ENCODE measurements around the gene ZSCAN16.
A peak's percentile ranks its signal among the peaks of the same experiment; 100 is the strongest.
"Not testable (repeated sequence)": the region's sequence is repeated elsewhere in the genome, so short reads cannot be mapped to it uniquely, and the experiment has no call there.

Gene ZSCAN16

DNA sequence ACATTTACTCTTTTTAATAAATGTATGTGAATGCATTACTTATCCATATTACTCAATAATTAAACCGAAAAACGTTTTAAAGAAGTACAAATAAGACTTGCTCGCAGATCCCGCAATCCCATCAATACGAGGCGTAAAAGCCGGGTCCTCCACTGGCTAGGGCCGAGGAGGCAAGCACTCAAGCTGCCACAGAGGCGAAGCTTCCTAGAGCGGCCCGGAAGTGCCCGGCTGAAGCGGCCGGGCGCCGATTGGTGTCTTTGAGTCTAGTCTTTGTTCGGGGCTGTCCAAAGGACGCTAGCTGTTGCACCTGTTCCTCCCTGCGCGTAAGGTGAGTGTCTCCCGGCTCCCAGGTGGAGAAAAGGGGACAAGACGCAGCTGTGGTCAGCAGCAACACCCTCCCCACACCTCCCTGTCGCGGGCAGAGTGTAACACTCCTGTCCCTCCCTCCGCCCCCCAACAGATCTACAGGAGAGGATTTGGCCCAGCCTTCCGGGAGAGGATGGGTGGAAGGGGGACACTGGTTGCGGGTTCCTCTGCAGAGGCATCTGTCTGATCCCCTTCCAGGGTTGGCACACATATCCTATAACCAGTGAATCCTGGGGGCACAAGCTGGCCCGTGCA lies at the start of gene ZSCAN16:
TSS of gene ZSCAN16 (plus strand) at position 260 of the 621 bp plus-strand sequence. CDS start 835 bp downstream, outside the sequence.
- DNase-seq (ENCODE audit: low read depth in 2 of 2): peak in 1 of 2 donors; percentile 62

DNA sequence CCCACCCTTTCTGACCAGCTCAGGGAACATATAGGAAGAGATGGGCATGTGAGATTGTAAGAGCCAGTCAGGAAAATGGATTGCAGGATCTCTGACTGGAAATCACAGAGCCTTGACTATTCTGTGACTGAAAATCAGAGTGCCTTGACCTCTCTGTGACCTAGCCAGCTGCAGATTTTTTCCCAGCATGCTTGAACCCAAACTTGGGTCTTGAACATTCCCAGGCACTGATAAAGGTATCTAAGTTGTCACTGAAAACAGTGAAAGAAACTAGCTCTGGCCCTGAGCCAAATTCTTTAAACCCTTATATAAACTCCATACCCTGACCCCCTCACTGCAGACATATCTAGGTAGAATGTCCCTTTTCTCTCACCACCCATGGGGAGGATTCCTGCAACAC lies 46.4 kb upstream of the ZSCAN16 start:
- no peak for DNase-seq (ENCODE audit: low read depth in 2 of 2)

DNA sequence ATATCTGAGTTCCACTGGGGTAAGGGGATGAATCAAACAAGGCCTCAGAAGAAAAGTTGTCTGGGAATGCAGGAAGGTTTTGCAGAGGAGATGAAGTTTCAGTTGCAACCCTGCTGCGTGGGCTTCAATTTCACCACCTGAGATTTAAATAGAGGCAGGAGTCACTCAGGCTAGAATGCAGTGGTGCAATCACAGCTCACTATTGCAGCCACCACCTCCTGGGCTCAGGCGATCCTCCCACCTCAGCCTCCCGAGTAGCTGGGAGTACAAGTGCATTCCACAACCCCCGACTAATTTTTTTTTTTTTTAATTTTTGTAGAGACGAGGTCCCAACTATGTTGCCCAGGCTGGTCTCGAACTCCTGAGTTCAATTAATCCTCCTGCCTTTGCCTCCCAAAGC lies 45.6 kb upstream of the ZSCAN16 start:
- no peak for DNase-seq (ENCODE audit: low read depth in 2 of 2)

DNA sequence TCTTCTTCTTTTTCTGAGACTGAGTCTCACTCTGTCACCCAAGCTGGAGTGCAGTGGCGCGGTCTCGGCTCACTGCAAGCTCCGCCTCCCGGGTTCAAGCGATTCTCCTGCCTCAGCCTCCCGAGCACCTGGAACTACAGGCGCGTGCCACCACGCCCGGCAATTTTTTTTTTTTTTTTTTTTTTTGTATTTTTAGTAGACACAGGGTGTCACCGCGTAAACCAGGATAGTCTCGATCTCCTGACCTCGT lies 44.1 kb upstream of the ZSCAN16 start, which contains the start of gene ZNF165:
TSS of gene ZNF165 (plus strand) at position 188 of the 250 bp plus-strand sequence. CDS start 4,913 bp downstream, outside the sequence.
- not testable (repeated sequence) for DNase-seq (ENCODE audit: low read depth in 2 of 2)

DNA sequence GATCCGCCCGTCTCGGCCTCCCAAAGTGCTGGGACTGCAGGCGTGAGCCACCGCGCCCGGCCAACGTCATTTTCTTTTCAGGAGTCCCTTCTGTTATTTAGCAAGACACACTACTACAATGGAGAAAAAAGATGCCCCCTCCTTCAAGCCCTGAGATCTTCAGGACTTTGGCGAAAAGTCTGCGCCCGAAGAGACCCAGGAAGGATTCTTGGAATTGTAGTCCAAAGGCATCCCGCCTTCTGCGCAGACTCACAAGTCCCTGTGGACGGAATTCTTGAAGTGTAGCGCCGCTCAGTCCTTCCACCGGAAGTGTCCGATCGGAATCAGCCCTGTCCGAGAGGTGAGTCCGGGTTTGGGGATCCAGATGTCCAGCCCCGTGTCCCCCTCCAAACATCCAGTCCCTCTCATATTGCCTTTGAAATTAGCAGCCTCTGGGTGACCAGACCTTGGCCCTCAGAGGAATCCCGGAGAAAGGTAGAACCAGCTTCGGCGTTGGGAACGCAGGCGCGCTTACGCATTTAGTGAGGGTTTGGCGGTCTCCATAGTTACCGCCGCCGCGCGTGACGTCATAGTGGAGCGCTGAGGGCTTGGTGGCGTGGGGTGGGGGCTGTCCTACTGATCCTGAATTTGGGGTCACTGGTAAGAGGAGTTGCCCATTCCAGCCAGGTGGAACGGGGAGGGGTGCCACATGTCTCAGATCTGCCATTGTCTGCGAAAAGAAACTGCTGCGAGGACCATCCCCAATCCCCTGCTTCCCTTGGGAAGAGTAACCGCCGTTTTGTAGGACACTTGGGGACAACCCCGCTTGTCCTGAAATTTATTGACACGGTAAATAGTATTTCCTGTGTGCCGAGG lies 43.6 kb upstream of the ZSCAN16 start:
- DNase-seq (ENCODE audit: low read depth in 2 of 2): peak; percentile 73 to 78

DNA sequence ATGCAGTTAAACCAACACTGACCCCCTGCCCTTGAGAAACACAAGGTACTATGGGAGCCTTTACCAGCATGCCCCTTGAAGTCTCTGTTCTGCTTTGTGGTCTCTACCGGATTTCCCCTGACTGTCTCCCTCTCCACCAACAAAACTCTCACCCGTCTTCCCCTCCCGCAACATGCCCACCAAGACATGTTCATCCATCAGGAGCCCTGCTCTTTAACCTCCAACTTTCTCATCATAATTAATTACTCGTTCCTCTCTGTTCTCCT lies 43.0 kb upstream of the ZSCAN16 start:
- DNase-seq (ENCODE audit: low read depth in 2 of 2): no peak

DNA sequence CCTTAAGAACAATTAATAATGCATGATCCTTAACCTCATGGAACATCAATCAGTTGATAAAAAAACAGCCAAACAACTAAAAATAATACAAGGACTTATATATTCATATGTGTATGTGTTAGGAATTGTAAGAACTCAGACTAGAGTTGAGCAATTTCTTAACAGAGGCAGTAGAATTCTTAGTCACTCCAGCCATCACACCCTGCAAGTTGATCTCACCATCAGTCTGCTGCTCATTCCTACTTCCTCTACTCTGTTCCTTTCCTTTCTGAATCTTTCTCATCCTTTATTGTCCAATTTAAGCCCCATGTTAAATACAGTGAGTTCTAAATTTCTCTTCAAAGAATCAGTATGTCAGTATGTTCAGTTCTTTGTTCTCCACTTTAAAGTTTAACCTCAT lies 41.5 kb upstream of the ZSCAN16 start:
- no peak for DNase-seq (ENCODE audit: low read depth in 2 of 2)

DNA sequence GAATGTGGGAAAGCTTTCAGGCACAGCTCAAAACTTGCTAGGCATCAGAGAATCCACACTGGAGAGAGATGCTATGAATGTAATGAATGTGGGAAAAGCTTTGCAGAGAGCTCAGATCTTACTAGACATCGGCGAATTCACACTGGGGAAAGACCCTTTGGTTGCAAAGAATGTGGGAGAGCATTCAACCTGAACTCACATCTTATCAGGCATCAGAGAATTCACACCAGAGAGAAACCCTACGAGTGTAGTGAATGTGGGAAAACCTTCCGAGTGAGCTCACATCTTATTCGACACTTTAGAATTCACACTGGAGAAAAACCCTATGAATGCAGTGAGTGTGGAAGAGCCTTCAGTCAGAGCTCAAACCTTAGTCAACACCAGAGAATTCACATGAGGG lies 35.4 kb upstream of the ZSCAN16 start:
- DNase-seq (ENCODE audit: low read depth in 2 of 2): no peak

DNA sequence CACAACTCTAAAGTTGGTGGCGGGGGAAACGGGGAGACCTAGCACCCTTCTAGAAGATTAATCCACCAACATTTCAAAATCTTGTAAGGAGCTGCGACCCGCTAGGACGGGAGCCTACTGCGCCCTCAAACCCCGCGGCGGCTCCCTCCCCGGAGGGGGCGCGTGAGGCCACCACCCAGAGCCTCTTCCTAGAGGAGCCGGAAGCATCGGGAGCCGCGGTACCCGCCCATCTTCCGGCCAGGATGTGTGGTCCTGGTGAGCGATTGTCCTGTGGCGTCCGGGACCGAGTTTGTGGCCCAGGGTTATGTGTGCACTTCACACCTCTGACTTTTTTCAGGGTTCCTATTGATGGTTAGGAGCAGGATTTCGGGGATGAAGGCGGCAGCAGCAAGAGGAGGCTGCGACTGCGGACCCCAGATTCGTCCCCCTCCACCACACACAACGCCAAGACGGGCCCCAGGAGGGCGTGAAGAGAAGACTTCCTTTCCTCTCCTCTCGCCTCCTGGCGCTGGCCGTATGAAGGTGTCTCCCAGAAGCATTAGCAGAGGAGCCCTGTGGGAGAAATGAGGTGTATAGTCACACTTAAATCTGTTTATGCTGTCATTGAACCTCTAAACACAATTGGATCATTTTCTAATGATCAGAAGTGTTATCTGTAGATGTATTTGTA lies 33.4 kb upstream of the ZSCAN16 start:
- no peak for DNase-seq (ENCODE audit: low read depth in 2 of 2)

DNA sequence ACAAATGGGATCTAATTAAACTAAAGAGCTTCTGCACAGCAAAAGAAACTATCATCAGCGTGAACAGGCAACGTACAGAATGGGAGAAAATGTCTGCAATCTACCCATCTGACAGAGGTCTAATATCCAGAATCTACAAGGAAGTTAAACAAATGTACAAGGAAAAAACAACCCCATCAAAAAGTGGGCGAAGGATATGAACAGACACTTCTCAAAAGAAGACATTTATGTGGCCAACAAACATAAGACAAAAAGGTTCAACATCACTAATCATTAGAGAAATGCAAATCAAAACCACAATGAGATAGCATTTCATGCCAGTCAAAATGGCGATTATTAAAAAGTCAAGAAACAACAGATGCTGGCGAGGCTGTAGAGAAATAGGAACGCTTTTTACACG lies 22.2 kb upstream of the ZSCAN16 start:
- not testable (repeated sequence) for DNase-seq (ENCODE audit: low read depth in 2 of 2)

DNA sequence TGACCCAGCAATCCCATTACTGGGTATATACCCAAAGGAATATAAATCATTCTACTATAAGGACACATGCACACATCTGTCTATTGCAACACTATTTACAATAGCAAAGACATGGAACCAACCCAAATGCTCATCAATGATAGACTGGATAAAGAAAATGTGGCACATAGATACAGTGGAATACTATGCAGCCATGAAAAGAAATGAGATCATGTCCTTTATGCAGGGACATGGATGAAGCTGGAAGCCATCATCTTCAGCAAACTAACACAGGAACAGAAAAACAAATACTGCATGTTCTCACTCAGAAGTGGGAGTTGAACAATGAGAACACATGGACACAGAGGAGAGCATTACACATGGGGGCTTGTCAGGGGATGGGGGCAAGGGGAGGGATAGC lies 21.7 kb upstream of the ZSCAN16 start:
- not testable (repeated sequence) for DNase-seq (ENCODE audit: low read depth in 2 of 2)

DNA sequence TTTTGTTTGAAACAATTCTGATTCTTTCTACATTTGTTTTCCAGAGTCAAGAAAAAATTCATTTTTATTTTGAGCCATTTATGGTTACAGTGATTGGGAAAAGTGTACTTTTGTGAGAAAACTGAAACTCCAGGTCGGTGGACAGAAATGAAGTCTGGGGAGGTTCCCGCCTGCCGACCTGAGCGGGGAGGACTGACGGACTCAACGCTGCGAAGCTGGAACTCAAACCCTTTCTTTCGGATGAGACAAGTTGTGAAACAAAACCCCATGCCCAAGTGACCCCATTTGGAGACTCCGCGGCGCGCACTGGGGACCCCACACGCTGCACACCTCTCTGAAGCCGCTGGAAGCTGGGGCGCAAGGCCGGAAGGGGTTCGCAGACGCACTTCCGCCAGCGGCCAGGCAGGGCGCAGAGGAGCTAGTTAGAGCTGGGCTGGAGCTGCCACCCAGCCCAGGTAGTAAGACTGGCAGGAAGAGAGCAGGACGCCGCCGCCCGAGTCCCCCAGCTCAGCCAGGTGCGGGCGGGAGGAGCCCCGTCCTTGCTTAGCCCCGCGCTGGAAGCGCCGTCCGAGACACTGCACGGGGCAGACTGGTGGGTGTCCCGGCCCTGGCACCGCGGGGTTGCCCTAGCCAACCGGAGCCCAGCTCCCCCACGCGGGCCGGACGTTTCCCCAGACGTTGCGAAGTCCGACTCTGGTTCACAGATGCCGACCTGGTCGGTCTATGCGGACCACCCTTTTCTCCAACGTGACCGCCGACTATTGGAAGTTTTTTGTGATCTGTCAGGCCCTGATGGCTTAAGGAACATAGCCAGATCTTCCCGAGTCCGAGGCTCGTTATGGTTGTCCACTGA lies 19.8 kb upstream of the ZSCAN16 start:
- peak; percentile 53 to 71 for DNase-seq (ENCODE audit: low read depth in 2 of 2)

DNA sequence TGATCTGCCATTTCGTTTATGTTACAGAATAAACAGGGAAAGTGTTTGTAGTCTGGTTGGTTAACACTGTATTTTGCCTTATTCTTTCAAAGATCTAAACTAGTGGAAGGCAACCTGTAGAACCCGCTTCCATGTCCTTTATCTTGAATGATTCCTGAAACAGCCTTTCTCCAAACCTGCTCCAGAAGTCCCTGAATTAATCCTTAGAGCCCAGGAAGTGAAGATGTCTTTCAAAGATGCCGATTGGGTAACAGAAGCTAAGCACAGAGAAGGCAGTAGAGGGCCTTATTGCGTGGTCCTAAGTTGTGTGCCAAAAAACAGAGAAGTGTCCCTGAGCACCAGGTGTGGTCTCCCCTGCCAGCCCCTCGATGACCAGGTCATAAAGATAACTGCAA lies 19.2 kb upstream of the ZSCAN16 start:
- DNase-seq (ENCODE audit: low read depth in 2 of 2): no peak

DNA sequence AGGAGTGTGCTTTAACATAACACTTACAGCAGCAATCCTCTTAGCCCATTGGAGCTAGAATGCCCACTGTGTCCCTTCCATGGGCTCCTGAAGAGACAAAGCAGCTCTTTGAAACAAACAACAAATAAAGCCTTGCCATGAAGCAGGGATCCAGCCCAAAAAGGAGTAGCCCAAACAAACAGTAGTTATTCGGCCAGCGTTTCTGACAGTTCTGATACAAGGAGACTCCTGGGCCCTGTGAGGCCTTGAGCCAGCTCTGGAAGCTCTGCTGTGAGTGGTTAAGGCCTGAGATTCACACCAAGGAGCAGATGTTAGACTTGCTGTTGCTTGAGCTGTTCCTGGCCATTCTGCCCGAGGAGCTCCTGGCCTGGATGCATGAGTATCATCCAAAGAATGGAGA lies 16.9 kb upstream of the ZSCAN16 start:
- DNase-seq (ENCODE audit: low read depth in 2 of 2): no peak

DNA sequence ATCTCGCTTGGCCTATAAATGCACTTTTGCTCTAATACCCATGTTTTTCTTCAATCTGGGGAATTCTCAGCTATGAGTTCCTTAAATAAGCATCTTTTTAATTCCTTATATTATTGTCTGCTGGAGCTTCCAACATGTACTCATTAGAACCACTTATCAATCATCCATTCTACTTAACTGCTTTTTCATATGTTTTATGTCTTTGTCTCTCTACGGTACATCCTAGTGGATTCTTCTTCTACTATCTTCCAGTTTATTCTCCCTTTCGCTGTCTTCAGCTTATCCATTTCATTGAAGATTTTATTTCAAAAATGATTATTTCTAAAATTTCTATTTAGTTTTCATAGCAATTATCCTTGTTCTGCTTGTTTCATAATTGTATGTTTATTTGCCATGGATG lies 12.4 kb upstream of the ZSCAN16 start:
- no peak for DNase-seq (ENCODE audit: low read depth in 2 of 2)

DNA sequence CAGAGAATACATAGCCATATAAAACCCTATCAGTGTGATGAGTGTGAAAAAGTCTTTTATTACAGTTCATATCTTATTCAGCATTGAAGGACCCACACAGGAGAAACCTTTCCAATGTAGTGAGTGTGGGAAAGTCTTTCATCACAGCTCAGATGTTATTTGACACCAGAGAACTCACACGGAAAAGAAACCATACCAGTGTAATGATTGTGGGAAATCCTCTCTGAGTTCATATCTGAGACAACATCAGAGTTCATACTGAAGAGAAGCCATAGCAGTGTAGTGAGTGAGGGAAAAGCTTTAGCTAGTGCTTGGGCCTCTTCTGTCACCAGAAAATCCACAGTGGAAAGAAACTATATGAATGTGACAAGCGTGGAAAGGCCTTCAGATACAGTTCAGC lies 8.6 kb upstream of the ZSCAN16 start:
- no peak for DNase-seq (ENCODE audit: low read depth in 2 of 2)

DNA sequence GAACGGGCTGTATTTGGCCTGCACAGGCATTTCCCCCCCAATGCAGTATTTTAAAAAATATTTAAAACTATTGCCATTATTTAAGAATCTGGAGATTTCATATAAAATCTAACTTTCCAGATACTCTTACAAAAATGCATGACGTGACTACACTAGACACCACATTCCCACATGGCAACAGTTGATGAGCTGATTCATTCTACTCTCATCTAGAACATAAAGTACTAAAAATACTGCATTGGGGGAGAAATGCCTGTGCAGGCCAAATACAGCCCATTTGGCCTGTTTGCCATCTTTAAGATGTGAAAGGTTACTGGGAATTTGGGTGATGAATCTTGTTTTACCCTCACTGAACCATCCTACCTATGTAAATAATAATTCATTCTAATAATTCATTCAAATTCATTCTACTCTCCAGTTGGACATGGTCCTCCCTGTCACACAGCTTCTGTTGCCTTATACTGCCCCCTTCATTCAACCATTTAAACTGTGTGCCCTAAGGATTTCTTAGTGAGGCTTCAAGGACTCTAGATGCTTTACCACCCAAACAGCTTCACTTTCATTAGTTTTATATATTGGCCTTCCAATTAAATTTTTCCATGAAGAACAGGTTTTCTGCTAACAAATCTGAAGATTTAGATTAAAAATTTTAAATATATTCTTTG lies 6.9 kb upstream of the ZSCAN16 start:
- DNase-seq (ENCODE audit: low read depth in 2 of 2): no peak

DNA sequence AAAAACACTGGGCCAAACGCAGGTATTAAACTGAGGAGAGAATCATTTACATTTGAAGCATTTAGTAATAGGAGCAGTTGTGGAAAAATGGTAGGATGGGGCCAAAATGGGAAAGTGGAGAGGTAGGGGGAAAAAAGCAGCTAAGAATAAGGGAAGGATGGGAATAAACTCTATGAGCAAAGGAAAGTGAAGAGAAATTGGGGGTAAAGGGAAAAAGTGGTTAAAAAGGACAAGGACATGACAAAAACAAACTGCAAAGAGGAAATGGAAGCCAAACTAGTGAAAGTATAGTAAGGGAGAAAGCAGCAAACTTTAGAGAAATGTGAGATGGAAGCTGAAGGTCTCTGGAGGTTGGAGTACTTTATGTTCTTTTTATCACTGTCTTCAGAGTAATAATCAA lies 6.2 kb upstream of the ZSCAN16 start:
- DNase-seq (ENCODE audit: low read depth in 2 of 2): no peak

DNA sequence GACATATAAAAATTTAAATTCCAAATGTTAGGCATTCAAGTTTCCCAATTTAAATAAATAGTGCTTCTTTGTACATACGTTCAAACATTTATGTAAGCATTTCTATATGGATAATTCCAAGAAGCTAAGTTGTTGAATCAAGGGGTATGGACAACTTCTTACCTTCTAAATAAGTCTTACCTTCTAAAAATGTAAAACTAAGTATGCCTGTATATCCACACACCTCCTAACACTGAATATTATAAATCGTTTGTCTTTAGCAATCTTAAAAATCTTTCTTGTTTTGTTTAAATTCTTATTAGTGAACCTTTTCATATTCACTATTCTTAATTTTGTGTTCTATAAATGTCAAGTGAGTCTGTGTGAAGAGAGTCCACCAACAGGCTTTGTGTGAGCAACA lies 2.5 kb upstream of the ZSCAN16 start:
- DNase-seq (ENCODE audit: low read depth in 2 of 2): no peak

DNA sequence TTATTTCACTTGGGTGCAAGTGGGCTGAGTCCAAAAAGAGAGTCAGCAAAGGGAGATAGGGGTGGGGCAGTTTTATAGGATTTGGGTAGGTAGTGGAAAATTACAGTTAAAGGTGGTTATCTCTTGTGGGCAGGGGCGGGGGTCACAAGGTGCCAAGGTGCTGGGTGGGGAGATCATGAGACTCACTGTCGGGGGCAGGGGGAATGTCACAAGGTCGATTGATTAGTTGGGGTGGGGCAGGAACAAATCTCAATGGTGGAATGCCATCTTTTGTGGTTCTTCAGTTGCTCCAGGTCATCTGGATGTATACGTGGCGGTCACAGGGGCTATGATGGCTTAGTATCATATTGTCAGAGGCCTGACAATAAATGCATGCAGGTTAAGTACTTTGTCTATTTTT lies 2.1 kb upstream of the ZSCAN16 start:
- not testable (repeated sequence) for DNase-seq (ENCODE audit: low read depth in 2 of 2)

DNA sequence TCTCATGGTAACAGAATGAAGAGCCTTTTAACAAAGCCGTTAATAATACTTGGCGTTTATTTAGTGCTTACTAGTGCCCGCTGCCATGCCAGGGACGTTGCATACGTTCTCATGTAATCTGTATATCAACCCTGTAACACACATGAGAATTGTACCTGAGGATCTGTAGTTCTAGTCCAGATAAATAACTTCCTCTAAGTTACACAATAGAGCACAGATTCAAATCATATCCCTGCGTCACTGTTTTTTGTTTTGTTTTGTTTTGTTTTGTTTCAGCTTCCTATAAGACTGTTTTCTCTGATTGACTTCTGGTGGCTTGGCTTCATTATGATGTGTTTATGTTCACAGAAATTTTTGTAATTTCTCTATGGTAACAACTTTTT lies 553 bp downstream of the ZSCAN16 start:
- no peak for DNase-seq (ENCODE audit: low read depth in 2 of 2)

DNA sequence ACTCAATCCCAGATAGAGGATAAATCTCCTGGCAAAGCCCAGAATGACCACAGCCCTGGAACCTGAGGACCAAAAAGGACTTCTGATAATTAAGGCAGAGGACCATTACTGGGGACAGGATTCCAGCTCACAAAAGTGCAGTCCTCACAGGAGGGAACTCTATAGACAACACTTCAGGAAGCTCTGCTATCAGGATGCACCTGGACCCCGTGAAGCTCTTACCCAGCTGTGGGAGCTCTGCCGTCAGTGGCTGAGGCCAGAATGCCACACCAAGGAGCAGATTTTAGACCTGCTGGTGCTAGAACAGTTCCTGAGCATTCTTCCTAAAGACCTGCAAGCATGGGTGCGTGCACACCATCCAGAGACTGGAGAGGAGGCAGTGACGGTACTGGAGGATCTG lies 992 bp downstream of the ZSCAN16 start:
- no peak for DNase-seq (ENCODE audit: low read depth in 2 of 2)

Measured in stimulated activated CD4-positive, alpha-beta T cell treated with anti-CD3 and anti-CD28 coated beads, Interleukin-1b, Interleukin-23, amount 100 ng/mL, for 1 hour (primary cell).